Lower lobe of right lung (tissue), 2 donors: Measurements from ENCODE around the gene ERVW-1. TPM values are rescaled to one million over a fixed set of nuclear protein-coding genes. Genes with fewer than 3 reads are reported as not detected.
"Not testable (repeated sequence)": the region's sequence is repeated elsewhere in the genome, so short reads cannot be mapped to it uniquely, and the experiment has no call there.

ENCODE experiments used
- ATAC-seq, 2 donors: fragments of 200-7000 bp; cut with Tn5 transposase; one replicate each; pipeline ENCODE4 v1.9.1; 2020 to 2022; ENCODE audit warnings: mild to moderate bottlenecking in 2 of 2, moderate library complexity in 2 of 2
- DNase-seq: peaks from one replicate; pipeline ENCODE4 v3.0.0-alpha.2; 2020
- H3K27ac ChIP-seq: fragments of 200-600 bp; one replicate; pipeline ENCODE4 v1.8.0; 2022
- H3K27me3 ChIP-seq: fragments of 200-600 bp; one replicate; pipeline ENCODE4 v1.8.0; 2022; ENCODE audit warnings: low read depth
- H3K36me3 ChIP-seq: fragments of 200-600 bp; one replicate; pipeline ENCODE4 v1.8.0; 2022; ENCODE audit warnings: mild to moderate bottlenecking
- H3K4me1 ChIP-seq: fragments of 200-600 bp; one replicate; pipeline ENCODE4 v1.8.0; 2022
- H3K4me3 ChIP-seq: fragments of 200-600 bp; one replicate; pipeline ENCODE4 v1.8.0; 2022; ENCODE audit warnings: mild to moderate bottlenecking
- H3K9me3 ChIP-seq: fragments of 200-600 bp; one replicate; pipeline ENCODE4 v1.8.0; 2022
- CTCF ChIP-seq: fragments of 200-600 bp; IDR thresholded peaks from one replicate; pipeline ENCODE4 v1.8.0; 2022; ENCODE audit warnings: antibody characterized with exemption, mild to moderate bottlenecking
- intact Hi-C: fragments of 100-400 bp; cut with DNase I; formaldehyde crosslinking; loops from one replicate; pipeline ENCODE4 v1.11.0; 2022
- total RNA-seq: library from RNA; stranded (reverse); fragmentation: NEBNext Ultra II Directional; extraction: Animal tissue kit (Norgen Biotek cat#: 25700); gene quantifications from one replicate; pipeline ENCODE4 v1.2.1, GENCODE V29; 2021
- donor health status: DM: no; HTN: yes; CAD: no; lungs with severe emphysema.

ERVW-1 gene
- total RNA-seq, 1 donor from 2014 or later: not detected

GRCh38 chr7:92487804-92488203 lies 10.1 kb upstream of the ERVW-1 start:
- Histone ChIP-seq H3K27ac (no peak overlapping the region), H3K9me3 (no peaks in the 10 kb centered on the region), H3K4me1 (no peaks in the 10 kb centered on the region), H3K36me3 (peaks cover 86% of the 10 kb centered on the region), H3K27me3 (no peaks in the 10 kb centered on the region), H3K4me3 (no peak overlapping the region)
- intact Hi-C loops: no loop called here
- DNase-seq (no peak), ATAC-seq (no peak)
- TF ChIP-seq CTCF: no peak

DNA sequence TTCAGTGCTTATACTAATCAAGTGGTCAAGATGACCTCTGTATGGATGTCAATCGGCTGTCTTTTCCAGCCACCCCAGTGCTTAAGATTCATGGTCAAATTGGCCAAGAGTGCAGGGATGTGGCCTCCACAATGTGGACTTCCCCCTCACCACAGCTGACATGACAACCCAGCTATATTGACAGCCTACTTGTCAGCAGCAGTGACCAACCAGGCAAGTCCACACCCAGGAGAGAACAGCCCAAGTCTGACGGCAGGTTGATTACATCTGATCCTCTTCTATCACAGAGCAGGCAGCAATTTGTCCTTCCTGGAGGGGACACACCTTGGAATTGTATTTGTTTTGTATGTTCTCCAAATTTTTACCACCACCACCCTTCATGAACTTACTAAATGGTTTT lies 8.2 kb upstream of the ERVW-1 start:
- intact Hi-C loops: no loop called here
- H3K9me3 ChIP-seq: no peaks in the 10 kb centered on the region
- TF ChIP-seq CTCF: no peak
- DNase-seq (no peak), ATAC-seq (no peak)
- H3K27ac ChIP-seq: no peak overlapping the region
- H3K4me3 ChIP-seq: no peak overlapping the region
- H3K36me3 ChIP-seq: peaks cover 67% of the 10 kb centered on the region
- no peaks in the 10 kb centered on the region for H3K4me1 ChIP-seq
- H3K27me3 ChIP-seq: no peaks in the 10 kb centered on the region

- no peak for TF ChIP-seq CTCF
- peaks cover 62% of the 10 kb centered on the region for H3K36me3 ChIP-seq
- intact Hi-C loops: no loop called here
- no peaks in the 10 kb centered on the region for H3K27me3 ChIP-seq
- DNase-seq (no peak), ATAC-seq (no peak)
- H3K4me1 ChIP-seq: no peaks in the 10 kb centered on the region
- no peak overlapping the region for H3K4me3 ChIP-seq
- no peak overlapping the region for H3K27ac ChIP-seq
- no peaks in the 10 kb centered on the region for H3K9me3 ChIP-seq
Observed at GRCh38 chr7:92485267-92485892, 7.6 kb upstream of the ERVW-1 start.

DNA sequence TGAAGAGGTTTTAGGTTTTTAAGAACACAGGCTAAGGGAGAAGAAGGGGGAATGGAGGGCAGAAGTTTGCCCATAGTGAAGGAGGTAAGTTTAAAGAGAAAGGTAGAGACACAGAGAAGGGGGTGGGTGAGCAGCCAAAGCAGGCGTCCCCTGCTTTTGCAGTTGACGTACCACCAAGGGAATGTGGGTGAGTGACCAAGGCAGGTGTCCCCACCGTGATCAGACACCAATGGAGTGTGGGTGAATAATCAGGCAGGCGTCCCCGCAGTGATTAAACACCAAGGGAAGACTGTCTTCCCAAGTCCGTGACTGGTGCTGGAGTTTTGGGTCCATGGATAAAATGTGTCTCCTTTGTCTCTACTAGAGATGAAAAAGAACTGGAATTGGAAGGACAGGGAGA lies 6.5 kb upstream of the ERVW-1 start:
- peaks cover 50% of the 10 kb centered on the region for H3K36me3 ChIP-seq
- H3K4me3 ChIP-seq, H3K4me1 ChIP-seq, H3K27me3 ChIP-seq, DNase-seq, H3K9me3 ChIP-seq, H3K27ac ChIP-seq, ATAC-seq, intact Hi-C loops: not testable (repeated sequence)

DNA sequence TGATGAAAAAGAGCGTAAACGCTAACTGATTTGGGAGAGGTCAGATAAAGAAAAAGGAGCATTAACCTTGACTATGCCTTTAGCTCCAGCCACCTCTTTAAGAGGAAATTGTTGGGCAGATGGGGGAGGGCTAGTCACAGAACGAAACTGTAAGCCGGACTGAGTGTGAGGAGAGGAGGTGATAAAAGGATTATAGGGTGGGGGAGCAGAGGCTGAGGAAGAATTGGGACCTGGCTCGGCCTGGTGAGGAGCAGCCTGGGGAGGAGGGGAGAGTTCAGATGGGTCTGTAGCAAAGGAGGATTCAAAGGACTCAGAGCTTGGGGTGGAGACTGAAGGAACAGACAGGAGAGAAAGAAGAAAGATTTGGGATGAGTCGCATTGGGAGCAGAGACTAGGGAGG lies 5.9 kb upstream of the ERVW-1 start:
- ATAC-seq, H3K27ac ChIP-seq, DNase-seq, H3K27me3 ChIP-seq, H3K9me3 ChIP-seq, H3K4me1 ChIP-seq, H3K4me3 ChIP-seq, intact Hi-C loops: not testable (repeated sequence)
- H3K36me3 ChIP-seq: peaks cover 44% of the 10 kb centered on the region

- intact Hi-C loops, H3K27ac ChIP-seq, H3K9me3 ChIP-seq, H3K4me1 ChIP-seq, DNase-seq, H3K4me3 ChIP-seq, ATAC-seq, H3K27me3 ChIP-seq: not testable (repeated sequence)
- H3K36me3 ChIP-seq: peaks cover 10% of the 10 kb centered on the region
Observed at GRCh38 chr7:92479146-92479545, 1.4 kb upstream of the ERVW-1 start.

DNA sequence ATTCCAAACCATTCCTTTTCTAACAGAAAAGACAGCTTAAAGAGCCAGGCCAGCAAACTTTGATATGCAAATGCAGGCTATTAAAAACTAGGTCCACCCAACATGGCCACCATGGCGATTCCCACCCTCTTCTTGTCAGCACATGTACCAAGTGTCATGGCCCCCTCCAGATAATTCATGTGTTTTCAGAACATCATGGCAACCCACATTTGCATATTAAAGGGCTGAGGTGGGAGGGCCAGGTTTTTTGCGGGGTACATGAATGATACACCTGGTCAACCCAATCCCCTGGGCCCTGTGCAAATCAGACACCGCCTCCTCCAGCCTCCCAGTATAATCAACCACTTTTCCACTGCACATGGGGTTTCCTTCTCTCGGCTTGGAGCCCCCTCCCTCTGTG lies 965 bp upstream of the ERVW-1 start:
- no peak for TF ChIP-seq CTCF
- Histone ChIP-seq H3K4me3 (no peak overlapping the region), H3K9me3 (no peaks in the 10 kb centered on the region), H3K36me3 (peaks cover 7% of the 10 kb centered on the region), H3K27me3 (no peaks in the 10 kb centered on the region), H3K27ac (no peak overlapping the region), H3K4me1 (no peaks in the 10 kb centered on the region)
- intact Hi-C loops: no loop called here
- DNase-seq: no peak
- ATAC-seq: no peak
